Measurements from ENCODE around the gene RBM33. TPM values are rescaled to one million over a fixed set of nuclear protein-coding genes. Genes with fewer than 3 reads are reported as not detected.
"Not testable (repeated sequence)": the region's sequence is repeated elsewhere in the genome, so short reads cannot be mapped to it uniquely, and the experiment has no call there.

The RBM33 gene
- total RNA-seq, 2 experiments from 2014 or later: 82.7 to 84.8 TPM

DNA sequence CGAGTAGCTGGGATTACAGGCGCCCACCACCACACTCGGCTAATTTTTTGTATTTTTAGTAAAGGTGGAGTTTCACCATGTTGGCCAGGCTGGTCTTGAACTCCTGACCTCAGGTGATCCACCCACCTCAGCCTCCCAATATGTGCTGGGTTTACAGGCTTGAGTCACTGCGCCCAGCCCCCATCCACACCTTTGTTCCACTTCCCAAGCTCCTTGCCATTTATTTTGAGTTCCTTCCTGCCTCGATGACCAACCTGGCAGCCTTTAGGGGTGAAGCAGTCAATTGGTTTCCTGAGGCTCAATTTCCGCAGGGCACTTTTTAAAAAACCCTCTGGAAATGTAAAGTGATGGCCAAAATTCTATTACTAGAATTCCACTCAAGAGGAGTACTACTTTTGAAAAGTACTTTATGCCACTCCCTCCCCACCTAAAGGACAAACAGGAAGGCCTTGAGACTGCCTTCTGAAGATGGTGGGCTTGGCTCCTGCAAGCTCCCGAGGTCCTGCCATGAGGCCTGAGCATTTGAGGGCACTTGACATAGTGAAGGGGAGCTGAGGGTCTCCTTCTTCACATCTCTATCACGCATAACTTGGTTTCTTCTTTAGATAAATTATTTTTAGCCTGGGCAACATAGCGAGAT lies 32.5 kb upstream of the RBM33 start:
- no peak for DNase-seq
- Mint-ChIP-seq H3K27ac (no peak overlapping the region), H3K27me3 (peaks cover 2% of the 10 kb centered on the region), H3K4me1 (no peaks in the 10 kb centered on the region), H3K4me3 (no peak overlapping the region), H3K9me3 (peaks cover 8% of the 10 kb centered on the region), H3K36me3 (ENCODE audit: low read depth) (peaks cover 6% of the 10 kb centered on the region)
- POLR2A ChIA-PET: no interaction called here
- CTCF ChIA-PET: interaction anchor here (1.4 kb wide), 1 partner anchor 10 kb away, joined by 4 read pairs; no protein-coding TSS in a partner anchor

- Mint-ChIP-seq H3K27me3 (peaks cover 2% of the 10 kb centered on the region), H3K36me3 (ENCODE audit: low read depth) (peaks cover 6% of the 10 kb centered on the region), H3K9me3 (peaks cover 8% of the 10 kb centered on the region), H3K4me3 (no peak overlapping the region), H3K4me1 (no peaks in the 10 kb centered on the region), H3K27ac (no peak overlapping the region)
- DNase-seq: no peak
- POLR2A ChIA-PET: no interaction called here
- CTCF ChIA-PET: interaction anchor here (0.6 to 1.4 kb wide), 2 partner anchors 9 to 707 kb away, joined by 4 to 5 read pairs; no protein-coding TSS in a partner anchor
Measured at GRCh38 chr7:155612658-155613057, 31.8 kb upstream of the RBM33 start.

DNA sequence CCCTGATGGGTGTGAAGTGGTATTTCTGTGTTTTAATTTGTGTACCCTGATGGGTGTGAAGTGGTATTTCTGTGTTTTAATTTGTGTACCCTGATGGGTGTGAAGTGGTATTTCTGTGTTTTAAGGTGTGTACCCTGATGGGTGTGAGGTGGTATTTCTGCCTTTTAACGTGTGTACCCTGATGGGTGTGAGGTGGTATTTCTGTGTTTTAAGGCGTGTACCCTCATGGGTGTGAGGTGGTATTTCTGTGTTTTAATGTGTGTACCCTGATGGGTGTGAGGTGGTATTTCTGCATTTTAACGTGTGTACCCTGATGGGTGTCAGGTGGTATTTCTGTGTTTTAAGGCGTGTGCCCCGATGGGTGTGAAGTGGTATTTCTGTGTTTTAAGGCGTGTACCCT lies 29.4 kb upstream of the RBM33 start:
- CTCF ChIA-PET; DNase-seq; POLR2A ChIA-PET; H3K36me3 Mint-ChIP-seq (ENCODE audit: low read depth); H3K9me3 Mint-ChIP-seq; H3K4me1 Mint-ChIP-seq; H3K4me3 Mint-ChIP-seq; H3K27ac Mint-ChIP-seq; H3K27me3 Mint-ChIP-seq: not testable (repeated sequence)

DNA sequence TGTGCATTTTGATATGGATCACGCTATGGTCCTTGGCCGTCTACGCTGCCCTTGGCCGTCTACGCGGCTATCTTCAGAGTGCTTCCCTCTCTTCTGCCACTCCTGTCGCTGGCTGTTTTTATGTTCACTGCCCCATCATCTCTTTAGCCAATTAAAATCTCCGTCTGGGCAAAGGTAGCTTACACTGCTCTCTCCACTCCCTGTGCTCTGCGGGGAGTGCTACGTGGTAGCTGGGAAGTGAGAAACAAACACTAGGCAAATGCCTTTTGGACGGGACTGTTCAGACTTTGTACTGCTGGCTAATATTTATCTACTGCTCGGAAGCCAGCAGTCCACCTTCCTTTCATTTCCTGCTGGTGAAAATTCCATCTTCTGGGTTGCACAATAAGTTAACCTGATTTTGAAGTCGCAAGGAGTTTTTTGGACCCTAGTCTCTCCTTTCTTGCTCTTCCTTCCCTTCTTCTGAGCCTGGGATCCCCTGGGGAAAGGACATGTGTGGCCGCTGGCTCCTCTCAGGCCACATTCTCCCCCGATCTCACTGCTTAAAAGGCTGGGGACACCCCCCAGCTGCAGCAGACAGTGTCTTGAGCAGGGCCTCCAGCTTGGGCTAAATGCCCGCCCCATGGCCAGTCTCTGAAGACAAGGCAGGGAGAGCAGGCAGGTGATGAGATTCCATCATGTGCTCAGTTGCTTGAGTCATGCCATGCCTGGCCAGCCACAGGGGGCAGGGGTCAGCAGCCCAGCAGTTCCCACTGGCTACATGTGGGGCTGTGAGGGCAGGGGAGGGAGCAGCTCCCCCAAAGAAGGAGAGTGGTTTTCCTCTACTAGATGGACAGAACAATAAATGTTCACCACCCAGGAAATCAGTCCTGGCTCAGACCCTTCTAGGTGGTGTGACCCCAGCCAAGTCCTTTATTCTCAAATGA lies 25.5 kb upstream of the RBM33 start:
- Mint-ChIP-seq H3K4me1 (no peaks in the 10 kb centered on the region), H3K27ac (no peak overlapping the region), H3K9me3 (peaks cover 8% of the 10 kb centered on the region), H3K36me3 (ENCODE audit: low read depth) (peaks cover 6% of the 10 kb centered on the region), H3K27me3 (peaks cover 6% of the 10 kb centered on the region), H3K4me3 (no peak overlapping the region)
- POLR2A ChIA-PET: no interaction called here
- CTCF ChIA-PET: no interaction called here
- DNase-seq: no peak

DNA sequence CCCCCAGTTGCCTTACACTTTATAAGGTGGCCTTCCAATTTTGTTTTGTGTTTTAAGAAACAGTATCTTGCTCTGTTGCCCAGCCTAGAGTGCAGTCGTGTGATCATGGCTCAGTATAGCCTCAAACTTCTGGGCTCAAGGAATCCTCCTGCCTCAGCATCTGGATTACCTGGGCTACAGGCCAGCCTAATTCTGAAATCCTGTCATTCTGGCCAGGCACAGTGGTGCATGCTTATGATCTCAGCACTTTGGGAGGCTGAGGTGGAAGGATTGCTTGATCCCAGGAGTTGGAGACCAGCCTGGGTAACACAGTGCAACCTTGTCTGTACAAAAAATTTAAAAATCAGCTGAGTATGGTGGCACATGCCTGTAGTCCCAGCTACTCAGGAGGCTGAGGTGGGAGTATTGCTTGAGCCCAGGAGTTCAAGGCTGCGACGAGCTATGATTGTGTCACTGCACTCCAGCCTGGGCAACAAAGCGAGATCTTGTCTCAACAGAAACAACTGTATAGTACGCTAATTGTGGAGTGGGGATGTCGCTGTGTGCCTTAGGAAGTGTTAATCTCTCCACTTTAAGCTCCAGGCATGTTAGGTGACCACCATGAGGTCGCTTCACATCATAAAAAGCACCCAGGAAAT lies 24.7 kb upstream of the RBM33 start:
- Mint-ChIP-seq H3K36me3 (ENCODE audit: low read depth) (peaks cover 5% of the 10 kb centered on the region), H3K9me3 (peaks cover 6% of the 10 kb centered on the region), H3K4me3 (no peak overlapping the region), H3K27me3 (peaks cover 6% of the 10 kb centered on the region), H3K4me1 (no peaks in the 10 kb centered on the region), H3K27ac (no peak overlapping the region)
- no peak for DNase-seq
- ChIA-PET POLR2A (no interaction called here), CTCF (no interaction called here)

DNA sequence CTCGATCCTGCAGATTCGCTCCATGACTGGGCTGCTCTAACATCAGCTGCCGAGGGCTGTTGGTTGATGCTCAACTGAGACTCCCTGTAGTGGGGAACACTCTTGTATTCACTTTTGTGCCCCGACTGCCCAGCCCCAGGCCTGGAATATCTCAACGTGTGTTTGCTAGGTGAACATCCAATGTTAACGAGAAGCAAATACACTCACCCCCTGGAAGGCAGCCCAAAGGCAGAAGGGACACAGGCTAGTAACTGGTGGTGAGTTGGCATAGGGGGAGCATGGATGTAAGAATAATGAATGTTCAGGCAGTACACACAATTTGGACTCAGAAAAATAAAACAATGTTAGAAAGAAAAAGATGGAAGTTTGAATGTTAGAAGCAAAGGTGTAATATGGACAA lies 24.0 kb upstream of the RBM33 start:
- ChIA-PET CTCF (no interaction called here), POLR2A (no interaction called here)
- Mint-ChIP-seq H3K27me3 (peaks cover 6% of the 10 kb centered on the region), H3K9me3 (no peaks in the 10 kb centered on the region), H3K27ac (no peak overlapping the region), H3K36me3 (ENCODE audit: low read depth) (no peaks in the 10 kb centered on the region), H3K4me3 (no peak overlapping the region), H3K4me1 (no peaks in the 10 kb centered on the region)
- no peak for DNase-seq

DNA sequence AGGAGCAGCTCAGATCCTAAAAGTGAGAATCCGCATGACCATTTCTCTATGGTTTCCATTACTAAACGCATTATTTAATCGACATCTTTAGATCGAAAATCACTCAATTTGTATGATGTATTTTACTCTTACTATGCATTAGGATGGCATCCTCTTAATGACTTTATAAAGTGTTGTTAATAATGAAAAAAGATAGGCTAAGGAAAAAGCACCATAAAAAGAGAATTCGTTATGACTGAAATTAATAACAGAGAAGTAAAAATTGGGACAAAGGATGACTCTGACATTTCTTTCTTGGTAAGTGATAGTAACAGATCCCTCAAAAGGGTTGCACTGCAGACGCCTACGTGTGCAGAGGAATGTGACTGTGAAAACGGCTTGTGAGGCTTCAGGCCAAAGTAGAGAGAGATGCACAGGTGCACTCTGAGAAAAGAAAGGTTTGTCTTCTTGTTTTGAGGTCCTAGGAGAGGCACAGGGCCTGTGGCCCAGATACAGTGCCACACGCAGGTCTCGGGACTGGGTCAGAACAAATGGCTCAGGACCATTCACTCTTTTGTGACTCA lies 23.0 kb upstream of the RBM33 start:
- CTCF ChIA-PET: interaction anchor here (1.5 to 1.6 kb wide), 2 partner anchors 9 to 22 kb away, joined by 4 to 9 read pairs; no protein-coding TSS in a partner anchor
- H3K4me3 Mint-ChIP-seq: no peak overlapping the region
- no peaks in the 10 kb centered on the region for H3K4me1 Mint-ChIP-seq
- H3K9me3 Mint-ChIP-seq: no peaks in the 10 kb centered on the region
- DNase-seq: no peak
- POLR2A ChIA-PET: no interaction called here
- no peaks in the 10 kb centered on the region for H3K36me3 Mint-ChIP-seq (ENCODE audit: low read depth)
- no peak overlapping the region for H3K27ac Mint-ChIP-seq
- peaks cover 6% of the 10 kb centered on the region for H3K27me3 Mint-ChIP-seq

GRCh38 chr7:155624412-155624811 lies 20.0 kb upstream of the RBM33 start:
- ChIA-PET POLR2A (no interaction called here), CTCF (no interaction called here)
- peaks cover 4% of the 10 kb centered on the region for H3K9me3 Mint-ChIP-seq
- DNase-seq: no peak
- H3K4me3 Mint-ChIP-seq: no peak overlapping the region
- H3K27ac Mint-ChIP-seq: no peak overlapping the region
- H3K27me3 Mint-ChIP-seq: peaks cover 12% of the 10 kb centered on the region
- peaks cover 3% of the 10 kb centered on the region for H3K36me3 Mint-ChIP-seq (ENCODE audit: low read depth)
- no peaks in the 10 kb centered on the region for H3K4me1 Mint-ChIP-seq

DNA sequence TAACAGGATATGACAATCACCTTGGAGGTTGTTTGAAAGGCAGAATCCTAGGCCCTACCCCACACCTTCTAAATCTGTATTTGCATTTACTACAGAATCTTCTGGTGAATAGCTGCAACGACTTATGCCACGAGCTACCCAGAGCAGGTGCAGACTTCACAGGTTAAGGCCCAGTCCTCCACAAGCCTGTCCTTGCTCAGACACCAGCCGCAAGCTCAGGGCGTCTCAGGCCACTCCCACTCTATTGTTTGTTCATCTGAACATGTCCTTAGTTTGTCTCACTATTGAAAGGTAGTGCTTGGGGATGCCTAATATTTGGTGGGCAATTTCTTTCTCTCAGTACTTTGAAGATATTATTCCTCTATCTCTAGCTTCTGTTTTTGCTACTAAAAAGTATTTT lies 18.9 kb upstream of the RBM33 start:
- POLR2A ChIA-PET: no interaction called here

GRCh38 chr7:155629171-155629570 lies 15.3 kb upstream of the RBM33 start:
- peaks cover 20% of the 10 kb centered on the region for H3K9me3 Mint-ChIP-seq
- H3K27ac Mint-ChIP-seq: no peak overlapping the region
- CTCF ChIA-PET: no interaction called here
- H3K36me3 Mint-ChIP-seq (ENCODE audit: low read depth): peaks cover 3% of the 10 kb centered on the region
- no peak for DNase-seq
- no peak overlapping the region for H3K4me3 Mint-ChIP-seq
- H3K4me1 Mint-ChIP-seq: peaks cover 2% of the 10 kb centered on the region
- POLR2A ChIA-PET: no interaction called here
- H3K27me3 Mint-ChIP-seq: peaks cover 23% of the 10 kb centered on the region

More for the DNA sequence above, 18.9 kb upstream of the RBM33 start:
- no peak overlapping the region for H3K27ac Mint-ChIP-seq
- DNase-seq: no peak
- peaks cover 11% of the 10 kb centered on the region for H3K9me3 Mint-ChIP-seq
- no peak overlapping the region for H3K4me3 Mint-ChIP-seq
- H3K4me1 Mint-ChIP-seq: peaks cover 2% of the 10 kb centered on the region
- H3K27me3 Mint-ChIP-seq: peaks cover 12% of the 10 kb centered on the region
- peaks cover 3% of the 10 kb centered on the region for H3K36me3 Mint-ChIP-seq (ENCODE audit: low read depth)
- CTCF ChIA-PET: interaction anchor here (0.6 kb wide), 1 partner anchor 1596 kb away, joined by 3 read pairs; no protein-coding TSS in a partner anchor

DNA sequence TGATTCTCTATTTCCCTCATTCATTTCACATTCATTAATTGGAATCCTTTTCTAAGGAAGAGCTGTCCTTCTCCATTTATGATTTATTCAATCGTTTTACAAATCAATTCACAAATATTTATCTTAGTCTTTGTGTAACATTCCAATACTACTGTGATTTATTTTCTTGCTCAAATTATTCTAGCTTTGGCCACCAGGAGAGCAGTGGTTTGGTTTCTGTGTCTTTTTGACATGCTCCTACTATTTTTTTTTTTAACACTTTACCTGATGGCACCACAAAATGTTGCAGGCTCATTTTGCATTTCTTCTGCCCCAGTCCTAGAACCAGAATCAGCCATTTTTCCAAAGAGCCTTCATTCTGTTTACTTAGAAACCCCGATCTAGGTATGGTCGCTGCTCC lies 13.3 kb upstream of the RBM33 start:
- Mint-ChIP-seq H3K27ac (no peak overlapping the region), H3K27me3 (peaks cover 28% of the 10 kb centered on the region), H3K36me3 (ENCODE audit: low read depth) (peaks cover 7% of the 10 kb centered on the region), H3K4me1 (peaks cover 2% of the 10 kb centered on the region), H3K4me3 (no peak overlapping the region), H3K9me3 (peaks cover 23% of the 10 kb centered on the region)
- POLR2A ChIA-PET: no interaction called here
- DNase-seq: no peak
- CTCF ChIA-PET: interaction anchor here (0.6 to 1.0 kb wide), 3 partner anchors 16 to 639 kb away, joined by 3 read pairs; no protein-coding TSS in a partner anchor

DNA sequence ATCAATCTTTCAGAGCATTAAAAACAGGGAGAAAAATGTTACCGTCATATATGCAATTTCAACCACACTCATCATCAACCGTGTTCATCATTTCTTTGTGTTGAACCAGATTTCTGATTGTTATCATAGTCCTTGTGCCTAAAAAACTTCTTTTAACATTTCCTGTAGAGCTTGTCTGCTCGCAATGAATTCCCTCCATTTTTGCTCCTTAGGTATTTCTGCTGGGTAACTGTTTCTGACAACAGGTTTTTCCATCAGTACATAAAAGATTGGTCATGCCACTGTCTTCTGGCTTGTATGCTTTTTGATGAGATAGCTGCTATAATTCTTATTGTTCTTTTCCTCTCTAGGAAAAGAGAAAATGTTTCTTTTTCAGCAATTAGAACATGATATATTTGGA lies 8.6 kb upstream of the RBM33 start:
- peaks cover 43% of the 10 kb centered on the region for H3K27me3 Mint-ChIP-seq
- peaks cover 44% of the 10 kb centered on the region for H3K9me3 Mint-ChIP-seq
- H3K4me1 Mint-ChIP-seq: no peaks in the 10 kb centered on the region
- POLR2A ChIA-PET: no interaction called here
- no peak overlapping the region for H3K27ac Mint-ChIP-seq
- H3K36me3 Mint-ChIP-seq (ENCODE audit: low read depth): peaks cover 27% of the 10 kb centered on the region
- CTCF ChIA-PET: interaction anchor here (0.7 kb wide), 1 partner anchor 86 kb away, joined by 3 read pairs; no protein-coding TSS in a partner anchor
- no peak overlapping the region for H3K4me3 Mint-ChIP-seq
- no peak for DNase-seq

DNA sequence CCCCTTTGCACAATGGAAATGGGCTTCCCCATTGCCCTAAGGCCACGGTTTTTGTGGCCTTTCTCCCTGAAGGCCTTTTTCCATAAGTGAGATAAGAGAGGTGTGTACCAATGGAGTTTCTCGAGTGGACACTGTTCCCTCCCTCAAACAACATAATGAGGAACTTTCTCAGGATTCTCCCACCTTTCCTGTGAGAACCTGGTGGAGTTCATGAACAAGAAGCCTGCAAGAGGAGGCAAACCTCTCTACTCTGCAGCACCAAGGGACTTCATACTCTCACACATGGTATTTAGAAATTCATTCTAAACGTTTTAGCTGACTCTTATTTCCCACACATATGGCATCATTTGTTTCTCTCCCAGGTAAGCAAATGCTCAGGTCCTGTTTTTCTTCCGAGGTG lies 7.3 kb upstream of the RBM33 start:
- no peak for DNase-seq
- ChIA-PET POLR2A (no interaction called here), CTCF (no interaction called here)
- Mint-ChIP-seq H3K36me3 (ENCODE audit: low read depth) (peaks cover 40% of the 10 kb centered on the region), H3K27ac (no peak overlapping the region), H3K27me3 (peaks cover 36% of the 10 kb centered on the region), H3K9me3 (peaks cover 44% of the 10 kb centered on the region), H3K4me1 (no peaks in the 10 kb centered on the region), H3K4me3 (no peak overlapping the region)

All from activated CD4-positive, alpha-beta T cell treated with anti-CD3 and anti-CD28 coated beads, Interleukin-2, amount 10 ng/mL, durations not matched to agents 7 days and 5 days (primary cell).